Hematopoietic multipotent progenitor cell treated with erythropoietin and hydrocortisone succinate and interleukin-3 and kit ligand, for 17 days (in vitro differentiated cells): ENCODE results near the gene DIP2C.
"Not testable (repeated sequence)": the region's sequence is repeated elsewhere in the genome, so short reads cannot be mapped to it uniquely, and the experiment has no call there.

Experiments used
- DNase-seq: peaks from one replicate; pipeline ENCODE4 v3.0.0-alpha.2; 2015; ENCODE audit warnings: low spot score

DIP2C gene

GRCh38 chr10:375815-376505, 313.5 kb downstream of the DIP2C start:
- DNase-seq: no peak

GRCh38 chr10:374354-374753, 315.1 kb downstream of the DIP2C start:
- DNase-seq: no peak

GRCh38 chr10:373526-374309, 315.8 kb downstream of the DIP2C start:
- no peak for DNase-seq

DNA sequence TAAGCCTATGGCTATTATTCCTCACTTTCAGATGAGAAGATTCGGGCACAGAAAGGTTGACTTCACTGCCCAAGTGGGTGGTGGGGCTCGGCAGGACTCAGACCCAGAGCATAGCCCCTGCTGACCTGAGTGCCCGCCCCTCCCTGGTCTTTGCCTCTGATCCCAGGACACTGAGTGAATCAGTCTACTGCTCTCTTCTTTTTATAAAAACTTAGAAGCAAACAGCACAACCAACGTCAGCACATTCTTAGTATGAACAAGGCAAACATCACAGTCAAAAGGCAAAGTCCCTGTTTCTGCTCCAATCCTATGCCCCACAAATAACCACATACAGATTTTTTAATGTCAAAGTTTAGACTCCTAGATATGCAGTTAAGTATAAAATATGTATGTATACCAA, 316.5 kb downstream of the DIP2C start:
- DNase-seq: no peak

GRCh38 chr10:372566-372965, 316.9 kb downstream of the DIP2C start:
- no peak for DNase-seq

DNA sequence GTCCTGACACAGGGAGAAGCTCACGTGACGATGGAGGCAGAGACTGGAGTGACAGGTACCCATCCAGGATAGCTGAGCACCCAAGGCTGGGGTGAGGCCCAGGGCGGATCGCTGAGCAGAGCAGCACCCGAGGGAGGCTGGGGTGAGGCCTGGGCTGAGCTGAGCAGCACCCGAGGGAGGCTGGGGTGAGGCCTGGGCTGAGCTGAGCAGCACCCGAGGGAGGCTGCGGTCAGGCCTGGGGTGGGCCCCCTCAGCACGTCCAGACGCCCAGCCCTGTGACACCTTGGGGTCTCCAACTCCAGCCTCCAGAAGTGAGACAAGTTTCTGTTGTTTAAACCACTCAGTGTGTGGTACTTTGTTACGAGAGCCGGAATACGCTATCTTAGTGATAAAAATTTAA, 318.0 kb downstream of the DIP2C start:
- no peak for DNase-seq

DNA sequence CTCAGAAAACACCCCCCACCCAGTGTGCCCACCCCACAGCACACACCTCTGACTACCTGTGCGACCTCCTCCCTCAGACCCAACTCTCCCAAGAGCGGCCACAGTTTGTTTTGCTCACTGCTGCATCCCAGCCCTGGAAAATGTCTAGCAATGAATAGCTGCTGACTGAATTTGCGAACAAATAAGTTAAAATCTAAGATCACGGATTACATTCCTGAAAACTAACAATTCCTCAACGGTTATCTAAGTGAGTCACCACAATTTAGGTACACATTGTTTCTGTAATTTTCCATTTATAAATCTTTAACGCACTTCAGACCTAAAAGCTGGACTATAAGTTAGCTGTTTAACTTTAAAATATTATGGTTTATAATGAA, 319.0 kb downstream of the DIP2C start:
- DNase-seq: no peak

- DNase-seq: no peak
These were observed 319.6 kb downstream of the DIP2C start for GRCh38 chr10:369684-370448.

GRCh38 chr10:369221-369683, 320.2 kb downstream of the DIP2C start:
- DNase-seq: no peak

DNA sequence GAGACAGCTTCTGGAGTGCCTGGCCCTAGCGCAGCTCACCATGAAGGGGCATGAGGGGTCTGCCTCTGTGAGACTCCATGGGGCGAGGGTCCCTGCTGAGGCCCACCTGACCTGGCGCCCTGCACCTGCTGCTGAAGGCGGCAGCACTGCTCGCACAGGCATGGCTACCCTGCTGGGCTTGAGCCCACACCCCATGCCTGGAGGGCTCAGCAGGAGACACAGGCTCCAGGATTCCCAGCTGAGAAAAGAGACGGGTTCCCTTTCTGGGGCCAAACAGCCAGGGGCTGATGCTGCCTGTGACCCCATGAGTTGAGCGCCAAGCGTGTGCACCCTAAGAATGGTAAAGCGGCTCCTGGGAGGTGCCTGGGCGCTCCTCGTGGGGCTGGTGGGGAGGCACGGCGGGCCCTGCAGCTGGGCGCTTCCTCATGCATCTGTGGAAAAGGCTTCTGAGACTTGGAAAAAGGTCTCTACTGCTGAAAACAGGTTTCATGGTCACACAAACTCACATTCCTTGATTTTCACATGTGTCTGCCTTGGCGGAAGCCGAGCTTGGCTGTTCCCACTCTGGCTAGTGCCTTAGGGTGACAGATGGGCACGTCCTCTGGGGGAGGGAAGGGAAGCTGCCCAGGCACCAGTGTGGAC, 320.8 kb downstream of the DIP2C start:
- DNase-seq: no peak

DNA sequence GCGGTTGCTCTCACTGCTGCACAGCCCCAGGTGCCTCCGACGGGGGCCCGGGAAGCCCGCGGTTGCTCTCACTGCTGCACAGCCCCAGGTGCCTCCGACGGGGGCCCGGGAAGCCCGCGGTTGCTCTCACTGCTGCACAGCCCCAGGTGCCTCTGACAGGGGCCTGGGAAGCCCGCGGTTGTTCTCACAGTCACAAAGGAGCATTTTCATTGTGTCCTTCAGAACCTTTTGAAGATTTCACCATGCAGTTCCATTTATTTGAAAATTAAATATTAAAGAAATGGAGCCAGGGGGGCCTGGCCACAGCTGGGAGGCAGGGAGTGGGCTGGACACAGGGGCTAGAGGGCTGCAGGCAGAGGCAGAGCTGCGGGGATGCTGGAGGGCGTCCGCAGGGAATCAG, 321.4 kb downstream of the DIP2C start:
- DNase-seq: not testable (repeated sequence)

GRCh38 chr10:367636-368035, 321.8 kb downstream of the DIP2C start:
- DNase-seq: no peak

- no peak for DNase-seq
These were observed 323.3 kb downstream of the DIP2C start for GRCh38 chr10:366186-366585.

DNA sequence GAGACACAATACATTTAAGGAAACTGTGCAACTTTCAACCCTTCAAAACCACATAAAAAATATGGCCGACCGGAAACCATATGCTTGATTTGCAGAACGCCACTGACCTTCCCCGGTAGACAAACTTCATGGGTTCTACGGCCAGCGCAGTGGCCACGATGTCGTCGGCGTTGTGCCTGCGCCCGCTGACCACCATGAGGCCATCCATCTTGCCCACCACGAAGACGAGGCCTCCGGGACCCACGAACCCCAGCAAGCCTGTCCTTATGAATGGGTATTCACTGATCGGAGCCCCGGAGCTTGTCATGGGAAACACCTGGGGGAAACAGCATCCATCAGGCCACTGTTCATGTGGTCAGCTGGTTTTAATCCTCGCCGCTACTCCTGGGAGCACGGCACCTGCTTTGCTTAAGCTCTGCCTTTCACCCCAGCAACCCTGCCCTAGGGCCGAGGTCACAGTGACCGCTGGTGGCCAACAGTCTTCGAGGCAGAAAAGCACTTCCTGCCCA, 325.1 kb downstream of the DIP2C start:
- no peak for DNase-seq

- no peak for DNase-seq
These were observed 326.3 kb downstream of the DIP2C start for GRCh38 chr10:363152-363551.

DNA sequence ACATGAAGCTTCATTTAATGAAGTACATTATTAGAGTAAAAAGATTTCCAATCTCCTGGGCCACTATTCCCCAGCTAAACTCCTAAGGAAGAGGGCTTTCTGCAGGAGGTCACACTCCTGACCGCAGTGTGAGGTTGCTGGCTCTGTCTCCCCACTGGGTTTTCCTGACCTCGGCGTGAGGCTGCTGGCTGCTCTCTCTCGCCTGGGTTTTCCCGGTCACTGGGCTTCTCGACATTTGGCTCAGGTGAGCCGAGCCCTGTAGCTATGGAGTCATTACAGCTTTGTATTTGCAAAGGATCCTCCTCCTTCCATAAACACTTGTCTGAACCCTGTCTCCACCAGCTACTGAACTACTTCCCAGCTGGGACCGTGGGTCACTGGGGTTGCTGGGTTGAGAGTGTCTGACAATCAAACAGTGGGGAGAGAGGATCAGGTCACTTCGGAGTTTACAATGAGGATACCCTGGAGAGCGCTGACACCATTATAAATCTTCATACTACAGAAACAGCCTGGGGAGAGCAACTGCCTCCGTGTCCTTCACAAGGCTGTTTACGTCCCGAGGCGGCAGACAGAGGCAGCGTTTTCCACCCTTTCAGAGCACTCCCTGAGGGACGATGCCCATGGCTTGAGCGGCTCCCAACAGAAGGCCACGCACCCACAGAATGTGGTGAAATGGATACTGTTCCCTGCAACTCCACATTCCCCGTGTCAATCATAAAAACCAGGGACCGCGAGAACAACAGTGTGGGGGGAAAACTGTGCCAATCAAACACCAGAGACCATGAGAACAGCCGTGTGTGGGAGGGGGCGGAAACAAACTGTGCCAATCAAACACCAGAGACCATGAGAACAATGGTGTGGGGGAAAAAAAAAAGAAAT, 328.0 kb downstream of the DIP2C start:
- no peak for DNase-seq

DNA sequence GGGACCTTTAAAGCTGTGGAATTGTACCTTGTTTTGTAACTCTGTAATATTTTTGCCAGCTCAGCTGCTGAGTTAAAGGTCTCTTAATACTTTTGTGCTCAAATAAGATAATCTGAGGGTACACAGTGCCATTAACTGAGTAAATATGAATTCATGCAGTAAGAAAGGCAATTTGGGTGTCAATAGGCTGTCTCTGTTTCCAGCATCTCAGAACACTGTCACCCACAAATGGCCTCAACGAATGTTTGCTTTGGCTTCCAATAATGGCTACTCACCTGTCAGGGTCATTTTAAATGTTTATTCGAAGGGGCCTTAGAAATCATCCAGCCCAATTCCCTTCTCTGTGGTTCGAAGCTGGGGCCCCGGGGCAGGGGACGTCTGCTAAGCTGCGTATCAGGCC, 328.8 kb downstream of the DIP2C start:
- no peak for DNase-seq

GRCh38 chr10:359762-360161, 329.7 kb downstream of the DIP2C start:
- no peak for DNase-seq

GRCh38 chr10:359093-359492, 330.4 kb downstream of the DIP2C start:
- DNase-seq: no peak

GRCh38 chr10:357201-357950, 332.1 kb downstream of the DIP2C start:
- DNase-seq: no peak
